ENCODE measurements around the gene ARSD. TPM values are rescaled to one million over a fixed set of nuclear protein-coding genes. Genes with fewer than 3 reads are reported as not detected.
"Not testable (repeated sequence)": the region's sequence is repeated elsewhere in the genome, so short reads cannot be mapped to it uniquely, and the experiment has no call there.

Gene ARSD, protein sequence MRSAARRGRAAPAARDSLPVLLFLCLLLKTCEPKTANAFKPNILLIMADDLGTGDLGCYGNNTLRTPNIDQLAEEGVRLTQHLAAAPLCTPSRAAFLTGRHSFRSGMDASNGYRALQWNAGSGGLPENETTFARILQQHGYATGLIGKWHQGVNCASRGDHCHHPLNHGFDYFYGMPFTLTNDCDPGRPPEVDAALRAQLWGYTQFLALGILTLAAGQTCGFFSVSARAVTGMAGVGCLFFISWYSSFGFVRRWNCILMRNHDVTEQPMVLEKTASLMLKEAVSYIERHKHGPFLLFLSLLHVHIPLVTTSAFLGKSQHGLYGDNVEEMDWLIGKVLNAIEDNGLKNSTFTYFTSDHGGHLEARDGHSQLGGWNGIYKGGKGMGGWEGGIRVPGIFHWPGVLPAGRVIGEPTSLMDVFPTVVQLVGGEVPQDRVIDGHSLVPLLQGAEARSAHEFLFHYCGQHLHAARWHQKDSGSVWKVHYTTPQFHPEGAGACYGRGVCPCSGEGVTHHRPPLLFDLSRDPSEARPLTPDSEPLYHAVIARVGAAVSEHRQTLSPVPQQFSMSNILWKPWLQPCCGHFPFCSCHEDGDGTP
- total RNA-seq (1 to 10 TPM; 1.6 to 2.2 TPM), polyA plus RNA-seq (4.0 TPM)

DNA sequence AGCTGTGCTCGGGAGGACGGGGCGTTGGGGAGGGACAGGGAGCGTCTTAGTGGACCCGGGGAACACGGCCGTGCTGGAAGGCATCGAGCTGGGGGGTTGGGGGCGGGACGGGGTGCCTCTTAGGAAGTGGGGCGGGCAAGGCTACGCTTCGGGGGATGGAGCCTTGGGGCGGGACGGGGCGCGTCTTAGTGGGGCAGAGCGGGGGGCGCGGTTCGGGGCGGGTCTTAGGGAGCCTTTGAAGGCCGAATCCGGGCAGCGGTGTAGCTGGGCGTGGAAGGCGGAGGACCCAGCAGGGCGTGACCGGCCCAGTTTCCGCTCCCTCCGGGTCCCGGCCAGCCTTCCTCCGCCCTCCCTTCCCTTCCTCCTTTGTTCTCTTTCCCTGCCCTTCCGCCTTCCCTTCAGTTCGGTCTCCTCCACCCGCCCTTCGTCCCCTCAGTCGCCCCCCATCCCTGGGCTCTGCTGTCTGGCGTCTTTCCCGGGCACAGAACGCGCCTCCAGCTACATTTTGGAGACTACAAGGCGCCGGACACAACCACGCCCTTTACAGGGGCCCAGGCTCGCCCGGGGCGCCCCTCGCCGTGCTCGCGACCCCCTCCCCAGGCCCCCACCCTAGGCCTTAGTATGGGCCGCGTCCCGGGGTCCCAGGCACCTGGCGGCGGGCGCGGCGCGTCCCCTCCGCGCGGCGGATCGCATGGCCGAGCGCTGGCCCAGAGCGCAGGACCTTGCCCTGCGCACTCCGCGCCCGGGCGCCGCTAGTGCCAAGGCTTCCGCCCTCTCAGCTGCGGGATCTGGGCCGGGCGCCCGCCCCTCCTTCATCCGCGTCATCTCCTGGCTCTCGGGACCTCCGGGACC is at the start of gene ARSD:
ARSD (minus strand) TSS at position 757 of the 852 bp plus-strand sequence; CDS start at position 693, 64 bp downstream.
- POLR2A ChIA-PET = no interaction called here
- Histone ChIP-seq H3K27me3 (ENCODE audit: insufficient read depth, low read length, poor library complexity, severe bottlenecking) (no peaks in the 10 kb centered on the region), H3K4me3 (ENCODE audit: low read length) (no peak within 1 kb of the TSS), H3K4me1 (ENCODE audit: insufficient read depth, low read length) (no peaks in the 10 kb centered on the region), H3K27ac (ENCODE audit: low read depth, low read length) (no peak within 1 kb of the TSS), H3K36me3 (ENCODE audit: insufficient read depth, low read length) (no peaks in the 10 kb centered on the region), H3K9me3 (ENCODE audit: low read length) (no peaks in the 10 kb centered on the region)
- H3K4me3 Mint-ChIP-seq = peak within 1 kb of the TSS; percentile 80 to 92 (median 85)
- peaks cover 0 to 11% (median 2%) of the 10 kb centered on the region in 5 donors for H3K9me3 Mint-ChIP-seq
- peaks cover 0 to 6% of the 10 kb centered on the region in 2 donors for H3K27me3 Mint-ChIP-seq
- peak; percentile 19 to 66 (median 41) for DNase-seq
- peak within 1 kb of the TSS in 7 of 8 donors; percentile 37 to 88 (median 70) for H3K27ac Mint-ChIP-seq
- peaks cover 0 to 4% (median 2%) of the 10 kb centered on the region in 3 donors for H3K36me3 Mint-ChIP-seq
- CTCF ChIA-PET = no interaction called here
- H3K4me1 Mint-ChIP-seq = peaks cover 0 to 7% (median 5%) of the 10 kb centered on the region in 3 donors

DNA sequence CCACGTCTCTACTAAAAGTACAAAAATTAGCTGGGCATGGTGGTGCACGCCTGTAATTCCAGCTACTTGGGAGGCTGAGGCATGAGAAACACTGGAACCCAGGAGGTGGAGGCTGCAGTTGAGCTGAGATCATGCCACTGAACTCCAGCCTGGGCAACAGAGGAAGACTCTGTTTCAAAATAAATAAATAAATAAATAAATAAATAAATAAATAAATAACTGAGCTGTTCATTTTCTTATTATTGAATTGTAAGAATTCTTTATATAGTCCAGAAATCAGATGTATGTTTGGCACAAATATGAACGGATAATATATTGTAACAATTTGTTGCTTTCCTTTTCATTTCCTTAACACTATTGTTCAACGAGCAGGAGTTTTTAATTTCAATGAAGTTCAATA is 49.5 kb upstream of the ARSD start:
- H3K27me3 ChIP-seq (ENCODE audit: insufficient read depth, low read length, poor library complexity, severe bottlenecking); H3K4me1 ChIP-seq (ENCODE audit: insufficient read depth, low read length); DNase-seq; H3K9me3 ChIP-seq (ENCODE audit: low read length); H3K36me3 Mint-ChIP-seq; H3K4me3 ChIP-seq (ENCODE audit: low read length); H3K36me3 ChIP-seq (ENCODE audit: insufficient read depth, low read length); H3K4me1 Mint-ChIP-seq; POLR2A ChIA-PET; H3K27me3 Mint-ChIP-seq; H3K4me3 Mint-ChIP-seq; H3K27ac ChIP-seq (ENCODE audit: low read depth, low read length); H3K27ac Mint-ChIP-seq; H3K9me3 Mint-ChIP-seq; CTCF ChIA-PET: not testable (repeated sequence)

DNA sequence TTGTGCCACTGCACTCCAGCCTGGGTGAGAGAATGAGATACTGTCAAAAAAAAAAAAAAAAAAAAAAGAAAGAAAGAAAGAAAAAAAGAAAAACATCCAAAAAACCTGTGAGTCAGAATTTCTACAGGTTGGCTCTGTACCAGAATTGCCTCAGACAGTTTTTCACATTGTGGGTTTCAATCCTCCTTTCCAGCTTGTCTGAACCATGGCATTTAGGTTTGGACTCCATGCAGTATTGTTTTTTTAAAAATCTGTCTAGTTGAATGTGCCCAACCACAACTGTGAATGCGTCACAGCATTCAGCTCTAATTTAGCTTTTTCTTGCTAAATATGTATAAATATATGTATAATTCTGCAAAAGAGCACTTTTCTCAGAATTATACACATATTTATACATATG is 45.8 kb upstream of the ARSD start:
- Mint-ChIP-seq H3K4me3 (no peak overlapping the region), H3K27me3 (peaks cover under 1 to 11% of the 10 kb centered on the region in 2 donors)

DNA sequence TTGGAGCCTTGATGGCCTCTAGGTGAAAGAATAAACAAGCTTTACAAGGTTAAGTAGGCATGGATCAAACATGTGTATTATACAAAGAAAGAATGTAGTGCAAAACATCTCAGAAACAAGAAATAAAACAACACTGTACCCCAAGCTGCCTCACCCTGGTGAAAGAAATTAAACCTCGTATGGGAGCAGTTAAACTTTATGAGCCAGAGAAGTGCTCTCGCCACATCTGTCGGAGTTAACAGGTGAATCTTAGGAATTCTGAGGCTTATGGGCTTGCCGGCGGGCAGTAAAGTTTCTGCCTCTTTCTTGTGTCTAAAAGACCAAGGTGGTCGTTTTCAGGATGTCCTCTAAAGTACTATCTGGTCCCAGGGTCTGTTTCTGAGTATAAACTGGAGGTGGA is 43.3 kb upstream of the ARSD start:
- DNase-seq = no peak
- Histone ChIP-seq H3K4me1 (ENCODE audit: insufficient read depth, low read length) (no peaks in the 10 kb centered on the region), H3K9me3 (ENCODE audit: low read length) (no peaks in the 10 kb centered on the region), H3K4me3 (ENCODE audit: low read length) (no peak overlapping the region), H3K27ac (ENCODE audit: low read depth, low read length) (no peak overlapping the region), H3K27me3 (ENCODE audit: insufficient read depth, low read length, poor library complexity, severe bottlenecking) (no peaks in the 10 kb centered on the region), H3K36me3 (ENCODE audit: insufficient read depth, low read length) (no peaks in the 10 kb centered on the region)
- peaks cover 3 to 11% of the 10 kb centered on the region in 2 donors for H3K27me3 Mint-ChIP-seq
- no peaks in the 10 kb centered on the region for H3K36me3 Mint-ChIP-seq
- no peak overlapping the region for H3K27ac Mint-ChIP-seq
- H3K9me3 Mint-ChIP-seq = peaks cover 0 to 2% (median 0%) of the 10 kb centered on the region in 5 donors
- ChIA-PET CTCF (no interaction called here), POLR2A (no interaction called here)
- no peak overlapping the region for H3K4me3 Mint-ChIP-seq
- peaks cover 4 to 8% (median 6%) of the 10 kb centered on the region in 3 donors for H3K4me1 Mint-ChIP-seq

More for the DNA sequence above, 45.8 kb upstream of the ARSD start:
- peaks cover 0 to 2% (median 0%) of the 10 kb centered on the region in 5 donors for H3K9me3 Mint-ChIP-seq
- ChIA-PET CTCF (no interaction called here), POLR2A (no interaction called here)
- no peaks in the 10 kb centered on the region for H3K4me1 Mint-ChIP-seq
- H3K36me3 Mint-ChIP-seq = no peaks in the 10 kb centered on the region
- Histone ChIP-seq H3K4me1 (ENCODE audit: insufficient read depth, low read length) (no peaks in the 10 kb centered on the region), H3K27ac (ENCODE audit: low read depth, low read length) (no peak overlapping the region), H3K36me3 (ENCODE audit: insufficient read depth, low read length) (no peaks in the 10 kb centered on the region), H3K27me3 (ENCODE audit: insufficient read depth, low read length, poor library complexity, severe bottlenecking) (no peaks in the 10 kb centered on the region), H3K4me3 (ENCODE audit: low read length) (no peak overlapping the region), H3K9me3 (ENCODE audit: low read length) (no peaks in the 10 kb centered on the region)
- H3K27ac Mint-ChIP-seq = no peak overlapping the region
- no peak for DNase-seq

DNA sequence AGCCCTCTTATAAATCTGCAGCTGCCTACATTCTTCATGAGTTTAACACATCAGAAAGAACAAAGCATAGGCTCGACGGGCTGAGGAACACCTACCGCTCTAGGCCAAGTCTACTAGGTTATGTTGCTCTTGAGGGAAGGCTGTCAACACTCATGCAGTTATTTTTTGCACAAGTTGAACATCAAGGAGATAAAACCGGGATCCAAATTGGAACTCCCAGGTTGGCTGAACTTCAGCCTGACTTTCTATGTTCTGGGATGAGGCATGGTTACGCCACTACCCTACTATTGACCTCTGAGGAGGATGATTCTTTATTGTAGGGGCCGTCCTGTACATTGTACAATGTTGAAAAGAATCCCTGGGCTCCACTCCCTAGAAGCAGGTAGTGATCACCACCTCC is 39.9 kb upstream of the ARSD start:
- H3K36me3 Mint-ChIP-seq = no peaks in the 10 kb centered on the region
- Histone ChIP-seq H3K4me1 (ENCODE audit: insufficient read depth, low read length) (no peaks in the 10 kb centered on the region), H3K27ac (ENCODE audit: low read depth, low read length) (no peak overlapping the region), H3K4me3 (ENCODE audit: low read length) (no peak overlapping the region), H3K27me3 (ENCODE audit: insufficient read depth, low read length, poor library complexity, severe bottlenecking) (no peaks in the 10 kb centered on the region), H3K36me3 (ENCODE audit: insufficient read depth, low read length) (no peaks in the 10 kb centered on the region), H3K9me3 (ENCODE audit: low read length) (no peaks in the 10 kb centered on the region)
- DNase-seq = no peak
- H3K4me3 Mint-ChIP-seq = peak overlapping the region in 1 of 7 donors; percentile 84
- ChIA-PET POLR2A (no interaction called here), CTCF (interaction anchor here (0.7 kb wide), 1 partner anchor 787 kb away, joined by 3 read pairs; no protein-coding TSS in a partner anchor)
- H3K27me3 Mint-ChIP-seq = peaks cover 3 to 11% of the 10 kb centered on the region in 2 donors
- peaks cover 0 to 2% (median 0%) of the 10 kb centered on the region in 5 donors for H3K9me3 Mint-ChIP-seq
- H3K4me1 Mint-ChIP-seq = peaks cover 4 to 8% (median 6%) of the 10 kb centered on the region in 3 donors
- H3K27ac Mint-ChIP-seq = no peak overlapping the region

DNA sequence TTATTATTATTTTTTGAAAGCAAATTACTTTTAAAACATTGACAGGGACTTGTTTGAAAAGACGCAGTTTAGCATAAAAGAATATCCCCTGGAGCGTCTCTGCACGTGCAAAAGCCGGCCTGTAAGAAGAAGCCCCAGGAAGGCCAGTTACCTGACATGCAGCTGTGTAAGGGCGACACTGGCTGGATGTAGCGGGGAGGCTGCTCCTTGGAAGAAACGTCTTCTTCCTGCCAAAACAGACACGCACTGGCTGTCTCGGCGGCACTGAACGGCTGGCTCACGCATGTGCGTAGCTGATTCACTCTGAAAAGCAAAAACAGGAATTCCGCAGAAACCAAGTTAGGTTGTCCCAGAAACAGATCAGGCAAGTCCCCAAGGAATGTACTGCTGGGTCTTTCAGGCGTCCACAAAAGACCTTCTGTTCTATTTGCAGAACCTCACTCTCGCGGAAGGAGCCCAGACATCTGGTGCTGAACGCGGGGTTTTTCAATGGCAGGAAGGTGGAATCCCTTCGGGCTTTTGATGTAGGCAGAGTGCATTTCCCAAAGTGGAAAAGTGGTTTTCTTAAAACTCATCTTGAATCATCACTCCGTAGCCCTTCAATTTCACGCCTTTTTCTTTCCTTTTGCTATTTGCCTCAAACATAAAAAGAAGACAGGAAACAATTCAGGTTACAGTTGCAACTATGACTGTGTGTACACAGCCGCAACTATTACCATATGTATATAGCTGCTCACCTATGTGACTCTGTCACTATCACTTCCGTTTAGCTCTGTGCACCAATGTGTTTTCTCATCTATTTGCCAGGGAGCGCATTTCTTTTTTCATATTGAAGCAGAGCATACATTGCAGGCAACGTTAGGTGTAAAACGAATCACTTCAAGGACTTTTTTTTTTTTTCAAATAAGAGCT is 39.1 kb upstream of the ARSD start:
- Histone ChIP-seq H3K9me3 (ENCODE audit: low read length) (no peaks in the 10 kb centered on the region), H3K4me1 (ENCODE audit: insufficient read depth, low read length) (no peaks in the 10 kb centered on the region), H3K27me3 (ENCODE audit: insufficient read depth, low read length, poor library complexity, severe bottlenecking) (no peaks in the 10 kb centered on the region), H3K36me3 (ENCODE audit: insufficient read depth, low read length) (no peaks in the 10 kb centered on the region), H3K27ac (ENCODE audit: low read depth, low read length) (no peak overlapping the region), H3K4me3 (ENCODE audit: low read length) (peak overlapping the region; percentile 41)
- peaks cover 3 to 11% of the 10 kb centered on the region in 2 donors for H3K27me3 Mint-ChIP-seq
- CTCF ChIA-PET = interaction anchor here (0.7 kb wide), 1 partner anchor 787 kb away, joined by 3 read pairs; no protein-coding TSS in a partner anchor
- POLR2A ChIA-PET = no interaction called here
- H3K9me3 Mint-ChIP-seq = peaks cover 0 to 2% (median 0%) of the 10 kb centered on the region in 5 donors
- peak overlapping the region; percentile 25 to 89 (median 80) for H3K4me3 Mint-ChIP-seq
- H3K27ac Mint-ChIP-seq = no peak overlapping the region
- H3K36me3 Mint-ChIP-seq = no peaks in the 10 kb centered on the region
- no peak for DNase-seq
- peaks cover 4 to 8% (median 6%) of the 10 kb centered on the region in 3 donors for H3K4me1 Mint-ChIP-seq

DNA sequence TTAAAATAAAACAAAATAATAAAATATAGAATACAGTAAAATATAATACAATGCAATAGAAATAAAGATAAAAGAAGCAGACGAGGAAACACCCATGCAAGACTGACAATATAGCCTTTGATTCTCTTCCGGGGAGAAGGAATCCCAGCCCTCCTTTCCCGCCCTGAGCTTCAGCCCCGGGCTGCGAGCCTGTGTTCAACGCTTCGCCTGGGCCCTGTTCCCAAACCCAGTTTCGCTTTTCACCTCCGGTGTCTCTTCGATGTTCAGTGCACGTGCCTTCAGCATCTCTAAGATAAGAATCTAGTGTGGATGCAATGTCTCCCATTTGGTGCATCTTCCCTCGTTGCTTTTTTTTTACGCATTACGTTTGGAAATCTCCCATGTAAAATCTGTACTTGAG is 38.4 kb upstream of the ARSD start:
- Histone ChIP-seq H3K9me3 (ENCODE audit: low read length) (no peaks in the 10 kb centered on the region), H3K4me1 (ENCODE audit: insufficient read depth, low read length) (no peaks in the 10 kb centered on the region), H3K27ac (ENCODE audit: low read depth, low read length) (no peak overlapping the region), H3K4me3 (ENCODE audit: low read length) (no peak overlapping the region), H3K36me3 (ENCODE audit: insufficient read depth, low read length) (no peaks in the 10 kb centered on the region), H3K27me3 (ENCODE audit: insufficient read depth, low read length, poor library complexity, severe bottlenecking) (no peaks in the 10 kb centered on the region)
- POLR2A ChIA-PET = no interaction called here
- Mint-ChIP-seq H3K9me3 (peaks cover 0 to 2% (median 0%) of the 10 kb centered on the region in 5 donors), H3K4me3 (peak overlapping the region in 4 of 7 donors; percentile 72 to 84 (median 80)), H3K4me1 (peaks cover 4 to 8% (median 6%) of the 10 kb centered on the region in 3 donors), H3K27me3 (peaks cover 7 to 11% of the 10 kb centered on the region in 2 donors), H3K36me3 (no peaks in the 10 kb centered on the region), H3K27ac (no peak overlapping the region)
- CTCF ChIA-PET = no interaction called here
- no peak for DNase-seq
